Activated T-helper 1 cell treated with anti-CD3 and anti-CD28 coated beads, Interleukin-12 subunit alpha, Interleukin-12 subunit beta, Interleukin-2, Interleukin-4 antibody, amounts not matched to agents 30 ng/mL and 10 ng/mL and 1 ng/mL, durations not matched to agents 14 hours and 24 hours and 36 hours (primary cell): ENCODE data around the gene UBASH3A. TPM values are rescaled to one million over a fixed set of nuclear protein-coding genes. Genes with fewer than 3 reads are reported as not detected.

ENCODE experiments used
- DNase-seq: peaks from one replicate; pipeline ENCODE4 v3.0.0; 2021; ENCODE audit warnings: low spot score
- H3K27ac Mint-ChIP-seq: one replicate; pipeline ENCODE4 v1.8.0; 2021; ENCODE audit warnings: mild to moderate bottlenecking, mixed read lengths
- H3K27me3 Mint-ChIP-seq: one replicate; pipeline ENCODE4 v1.8.0; 2022; ENCODE audit warnings: mild to moderate bottlenecking, moderate library complexity, mixed read lengths; ENCODE audit not compliant: insufficient read depth
- H3K36me3 Mint-ChIP-seq: one replicate; pipeline ENCODE4 v1.8.0; 2021; ENCODE audit warnings: low read depth, mixed read lengths
- H3K4me1 Mint-ChIP-seq: one replicate; pipeline ENCODE4 v1.8.0; 2021; ENCODE audit warnings: low read depth, mixed read lengths
- H3K4me3 Mint-ChIP-seq: one replicate; pipeline ENCODE4 v1.8.0; 2021; ENCODE audit warnings: mild to moderate bottlenecking, moderate library complexity, mixed read lengths
- H3K9me3 Mint-ChIP-seq: one replicate; pipeline ENCODE4 v1.8.0; 2021; ENCODE audit warnings: mixed read lengths
- intact Hi-C: fragments of 100-400 bp; cut with micrococcal nuclease; formaldehyde crosslinking; loops from one replicate; pipeline ENCODE4 v1.15.1; 2024
- total RNA-seq: library from RNA; stranded (reverse); gene quantifications from 2 replicates; pipeline ENCODE4 v1.2.3, GENCODE V29; 2022

UBASH3A gene
- total RNA-seq, 1 donor from 2014 or later = 70.8 TPM

DNA sequence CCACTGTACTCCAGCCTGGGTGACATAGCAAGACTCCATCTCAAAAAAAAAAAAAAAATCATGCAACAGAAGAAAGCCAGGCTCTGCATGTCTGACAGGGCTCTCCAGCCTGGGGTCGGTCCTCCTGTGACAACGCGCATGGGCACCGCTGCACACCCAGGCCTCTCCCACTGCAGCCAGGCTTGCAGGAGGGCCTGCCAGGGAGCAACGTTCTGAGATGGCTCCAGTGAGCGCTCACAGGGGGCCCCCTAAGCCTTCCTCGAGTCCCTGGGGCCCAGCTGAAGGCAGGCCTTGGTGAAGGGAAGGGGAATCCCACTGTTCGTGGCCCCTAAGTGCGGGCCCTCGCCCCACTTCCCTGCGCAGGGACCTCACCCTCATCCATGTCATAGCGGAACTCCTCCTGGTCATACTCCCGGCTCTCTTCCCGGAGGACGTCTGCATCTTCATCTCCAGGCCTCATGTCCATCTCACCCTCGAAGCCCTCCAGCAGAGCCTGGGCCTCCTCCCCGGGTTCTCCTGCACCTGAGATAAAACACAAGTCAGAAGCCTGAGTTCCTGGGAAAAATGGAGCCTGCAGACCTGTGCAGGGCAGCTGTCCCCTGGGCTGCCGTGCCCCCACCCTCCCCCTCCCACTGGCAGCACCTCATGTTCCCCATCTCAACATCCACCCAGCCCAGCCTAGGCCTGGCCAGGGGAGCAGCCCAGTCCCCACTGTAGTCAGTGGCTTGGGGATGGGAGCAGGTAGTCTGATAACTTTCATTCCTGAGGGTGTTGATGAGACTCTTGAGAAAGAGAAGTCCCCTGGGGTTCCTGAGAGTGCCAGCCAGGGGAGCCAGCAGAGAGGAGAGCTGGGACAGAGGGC lies 72.1 kb downstream of the UBASH3A start:
- intact Hi-C loops = no loop called here
- H3K27ac Mint-ChIP-seq = no peak overlapping the region
- peaks cover 9% of the 10 kb centered on the region for H3K4me1 Mint-ChIP-seq
- no peaks in the 10 kb centered on the region for H3K9me3 Mint-ChIP-seq
- H3K4me3 Mint-ChIP-seq = no peak overlapping the region
- H3K27me3 Mint-ChIP-seq = peaks cover 7% of the 10 kb centered on the region
- DNase-seq = no peak
- no peaks in the 10 kb centered on the region for H3K36me3 Mint-ChIP-seq

GRCh38 chr21:42476388-42477331 lies 73.0 kb downstream of the UBASH3A start:
- peaks cover 9% of the 10 kb centered on the region for H3K4me1 Mint-ChIP-seq
- H3K36me3 Mint-ChIP-seq = no peaks in the 10 kb centered on the region
- no peaks in the 10 kb centered on the region for H3K9me3 Mint-ChIP-seq
- H3K27ac Mint-ChIP-seq = no peak overlapping the region
- no peak overlapping the region for H3K4me3 Mint-ChIP-seq
- intact Hi-C loops = no loop called here
- H3K27me3 Mint-ChIP-seq = peaks cover 7% of the 10 kb centered on the region
- DNase-seq = no peak

- Mint-ChIP-seq H3K36me3 (no peaks in the 10 kb centered on the region), H3K9me3 (no peaks in the 10 kb centered on the region), H3K27me3 (peaks cover 7% of the 10 kb centered on the region), H3K4me1 (peaks cover 9% of the 10 kb centered on the region), H3K27ac (no peak overlapping the region), H3K4me3 (no peak overlapping the region)
- DNase-seq = no peak
- intact Hi-C loops = no loop called here
These were observed 74.8 kb downstream of the UBASH3A start for GRCh38 chr21:42478504-42478903.

DNA sequence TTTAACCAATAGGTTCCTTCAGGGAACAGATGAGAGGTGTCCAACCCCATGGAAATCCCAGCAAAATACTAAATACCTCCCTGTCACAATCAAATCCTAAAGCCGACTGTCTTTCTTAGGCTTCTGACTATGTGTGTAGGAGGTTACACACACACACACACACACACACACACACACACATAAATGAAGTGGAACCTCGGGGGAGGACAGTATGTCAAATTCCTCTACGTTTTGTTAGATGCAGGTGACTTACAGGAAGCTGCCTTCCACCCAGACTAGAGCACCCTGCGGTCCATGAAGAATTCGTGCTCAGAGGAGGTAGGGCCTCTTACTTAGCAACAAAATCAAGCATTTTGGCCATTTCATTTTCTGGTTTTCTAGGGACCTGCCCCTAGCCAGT lies 75.9 kb downstream of the UBASH3A start:
- intact Hi-C loops = no loop called here
- Mint-ChIP-seq H3K27me3 (peaks cover 12% of the 10 kb centered on the region), H3K4me3 (no peak overlapping the region), H3K9me3 (no peaks in the 10 kb centered on the region), H3K36me3 (no peaks in the 10 kb centered on the region), H3K27ac (no peak overlapping the region), H3K4me1 (peaks cover 9% of the 10 kb centered on the region)
- DNase-seq = no peak

DNA sequence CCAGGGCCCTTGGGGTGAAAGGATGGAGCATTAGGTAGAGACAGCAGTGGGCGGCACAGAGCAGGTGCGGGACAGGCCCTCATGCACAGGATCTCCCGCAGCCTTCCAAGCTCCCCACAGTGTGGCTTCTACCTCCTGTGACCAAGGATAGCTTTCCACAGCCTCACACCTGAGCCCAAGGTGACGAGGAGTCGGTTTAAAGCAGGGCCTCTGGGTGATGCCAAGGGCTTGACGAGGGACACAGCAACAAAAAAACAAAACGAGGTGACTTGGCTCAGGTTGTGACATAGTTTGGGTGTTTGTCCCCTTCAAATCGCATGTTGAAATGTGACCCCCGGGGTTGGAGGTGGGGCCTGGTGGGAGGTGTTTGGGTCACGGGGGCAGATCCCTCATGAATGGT lies 77.0 kb downstream of the UBASH3A start:
- Mint-ChIP-seq H3K36me3 (no peaks in the 10 kb centered on the region), H3K27me3 (peaks cover 15% of the 10 kb centered on the region), H3K4me3 (no peak overlapping the region), H3K9me3 (no peaks in the 10 kb centered on the region), H3K4me1 (peaks cover 9% of the 10 kb centered on the region), H3K27ac (no peak overlapping the region)
- intact Hi-C loops = no loop called here
- DNase-seq = no peak

GRCh38 chr21:42481169-42481568 lies 77.5 kb downstream of the UBASH3A start:
- Mint-ChIP-seq H3K36me3 (no peaks in the 10 kb centered on the region), H3K9me3 (no peaks in the 10 kb centered on the region), H3K4me3 (no peak overlapping the region), H3K27ac (no peak overlapping the region), H3K4me1 (peaks cover 9% of the 10 kb centered on the region), H3K27me3 (peaks cover 15% of the 10 kb centered on the region)
- DNase-seq = no peak
- intact Hi-C loops = no loop called here

GRCh38 chr21:42484966-42485365 lies 81.3 kb downstream of the UBASH3A start:
- H3K4me3 Mint-ChIP-seq = no peak overlapping the region
- intact Hi-C loops = no loop called here
- DNase-seq = no peak
- H3K27me3 Mint-ChIP-seq = peaks cover 17% of the 10 kb centered on the region
- H3K36me3 Mint-ChIP-seq = peaks cover 4% of the 10 kb centered on the region
- H3K4me1 Mint-ChIP-seq = peaks cover 2% of the 10 kb centered on the region
- H3K27ac Mint-ChIP-seq = no peak overlapping the region
- H3K9me3 Mint-ChIP-seq = peaks cover 3% of the 10 kb centered on the region

DNA sequence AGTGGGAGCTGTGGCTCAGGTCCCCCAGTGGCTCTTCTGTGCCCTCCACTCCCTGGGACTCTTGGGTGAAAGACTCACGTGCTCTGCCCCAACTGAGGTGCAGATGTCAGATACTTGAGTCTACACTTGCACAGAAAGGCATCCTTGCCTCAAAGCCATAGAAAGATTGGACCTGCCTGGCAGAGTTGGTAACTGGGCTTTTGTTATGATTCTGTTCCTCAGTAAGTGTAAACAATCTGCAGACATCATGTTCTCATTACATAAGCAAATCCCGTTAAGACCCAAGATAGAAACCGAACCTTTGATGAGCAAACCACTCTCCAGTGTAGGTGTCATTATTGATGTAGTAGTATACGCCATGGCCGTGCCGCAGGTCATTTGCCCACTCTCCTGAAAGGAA lies 82.4 kb downstream of the UBASH3A start:
- DNase-seq = no peak
- no peak overlapping the region for H3K4me3 Mint-ChIP-seq
- no peak overlapping the region for H3K27ac Mint-ChIP-seq
- H3K4me1 Mint-ChIP-seq = no peaks in the 10 kb centered on the region
- peaks cover 16% of the 10 kb centered on the region for H3K27me3 Mint-ChIP-seq
- intact Hi-C loops = no loop called here
- peaks cover 3% of the 10 kb centered on the region for H3K9me3 Mint-ChIP-seq
- peaks cover 4% of the 10 kb centered on the region for H3K36me3 Mint-ChIP-seq

DNA sequence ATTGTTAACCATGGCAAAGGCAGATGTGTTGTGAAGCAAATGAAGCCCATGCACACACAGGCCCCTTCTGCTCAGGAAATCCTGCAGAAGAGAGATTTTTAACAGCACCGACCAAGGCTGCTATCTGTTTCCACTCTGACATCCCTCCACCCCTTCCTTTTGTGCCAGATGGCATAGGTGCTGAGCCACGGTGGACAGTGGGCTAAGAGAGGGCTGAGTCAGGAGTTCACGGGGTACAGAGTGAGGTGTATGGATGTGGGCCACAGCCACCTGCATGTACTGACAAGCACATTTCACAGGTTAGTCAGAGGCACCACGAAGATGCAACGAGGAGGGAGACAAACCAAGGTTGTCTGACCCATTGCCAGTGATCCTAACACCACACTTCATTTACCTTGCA lies 82.8 kb downstream of the UBASH3A start:
- no peak overlapping the region for H3K27ac Mint-ChIP-seq
- DNase-seq = no peak
- peaks cover 4% of the 10 kb centered on the region for H3K36me3 Mint-ChIP-seq
- no peaks in the 10 kb centered on the region for H3K4me1 Mint-ChIP-seq
- peaks cover 16% of the 10 kb centered on the region for H3K27me3 Mint-ChIP-seq
- H3K4me3 Mint-ChIP-seq = no peak overlapping the region
- intact Hi-C loops = no loop called here
- H3K9me3 Mint-ChIP-seq = peaks cover 3% of the 10 kb centered on the region

DNA sequence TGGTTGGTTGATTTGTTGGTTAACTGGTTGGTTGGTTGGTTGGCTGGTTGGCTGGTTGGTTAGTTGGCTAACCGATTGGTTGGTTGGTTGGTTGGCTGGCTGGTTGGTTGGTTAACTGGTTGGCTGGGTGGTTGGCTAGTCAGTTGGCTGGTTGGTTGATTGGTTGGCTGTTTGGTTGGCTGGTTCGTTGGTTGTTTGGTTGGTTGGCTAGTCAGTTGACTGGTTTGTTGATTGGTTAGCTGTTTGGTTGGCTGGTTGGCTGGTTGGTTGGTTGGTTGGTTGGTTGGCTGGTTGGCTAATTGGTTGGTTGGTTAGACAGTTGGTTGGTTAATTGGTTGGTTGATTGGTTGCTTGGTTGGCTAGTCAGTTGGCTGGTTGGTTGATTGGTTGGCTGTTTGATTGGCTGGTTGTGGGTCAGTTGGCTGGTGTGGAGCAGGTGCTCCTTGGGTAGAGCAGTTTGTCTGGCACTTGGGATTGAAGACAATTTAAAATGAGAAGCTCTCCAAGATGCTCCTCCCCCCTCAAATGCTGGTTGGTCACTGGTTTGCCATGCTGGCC lies 85.4 kb downstream of the UBASH3A start:
- Mint-ChIP-seq H3K27me3 (peaks cover 13% of the 10 kb centered on the region), H3K36me3 (peaks cover 4% of the 10 kb centered on the region), H3K27ac (no peak overlapping the region), H3K4me3 (no peak overlapping the region), H3K4me1 (peaks cover 12% of the 10 kb centered on the region), H3K9me3 (peaks cover 3% of the 10 kb centered on the region)
- intact Hi-C loops = no loop called here
- DNase-seq = no peak

DNA sequence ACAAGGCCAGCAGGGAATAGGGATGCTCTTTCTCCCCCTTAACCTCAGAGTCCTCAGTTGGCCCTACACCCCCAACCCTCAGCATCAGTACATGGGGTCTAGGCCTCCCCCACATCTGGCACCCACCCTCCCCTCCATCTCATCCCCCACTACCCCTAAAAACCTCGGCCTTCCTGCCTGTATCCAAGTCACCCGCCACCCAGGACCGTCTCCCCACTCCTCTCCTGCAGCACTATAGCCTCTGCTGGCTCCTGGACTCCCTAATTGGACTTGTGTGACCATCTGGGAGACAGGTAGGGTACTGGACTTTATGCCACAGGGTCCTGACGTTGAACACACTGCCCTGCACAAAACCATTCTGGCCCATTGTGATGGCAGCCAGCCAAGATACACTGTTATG lies 86.3 kb downstream of the UBASH3A start:
- peaks cover 3% of the 10 kb centered on the region for H3K9me3 Mint-ChIP-seq
- peaks cover 9% of the 10 kb centered on the region for H3K27me3 Mint-ChIP-seq
- no peak overlapping the region for H3K27ac Mint-ChIP-seq
- H3K4me1 Mint-ChIP-seq = peaks cover 12% of the 10 kb centered on the region
- intact Hi-C loops = no loop called here
- no peak for DNase-seq
- H3K36me3 Mint-ChIP-seq = peaks cover 4% of the 10 kb centered on the region
- H3K4me3 Mint-ChIP-seq = no peak overlapping the region

DNA sequence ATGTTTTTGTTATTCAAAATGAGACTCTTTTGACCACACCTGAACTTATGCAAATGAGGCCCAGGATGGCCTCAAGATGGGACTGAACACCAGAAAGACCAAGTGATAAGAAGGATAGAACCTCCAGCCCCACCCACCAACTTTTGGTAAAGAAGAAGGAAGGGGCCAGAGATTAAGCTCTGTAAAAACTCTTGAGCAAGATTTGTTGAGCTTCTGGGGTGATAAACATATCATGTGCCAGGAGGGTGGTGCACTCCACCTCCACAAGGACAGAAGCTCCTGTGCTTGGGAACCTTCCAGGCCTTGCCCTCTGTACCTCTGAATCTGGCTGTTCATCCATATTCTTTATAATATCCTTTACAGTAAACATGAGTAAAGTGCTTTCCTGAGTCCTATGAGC lies 87.0 kb downstream of the UBASH3A start:
- peaks cover 11% of the 10 kb centered on the region for H3K27me3 Mint-ChIP-seq
- no peak for DNase-seq
- H3K4me3 Mint-ChIP-seq = no peak overlapping the region
- intact Hi-C loops = no loop called here
- no peak overlapping the region for H3K27ac Mint-ChIP-seq
- H3K9me3 Mint-ChIP-seq = peaks cover 3% of the 10 kb centered on the region
- peaks cover 14% of the 10 kb centered on the region for H3K4me1 Mint-ChIP-seq
- peaks cover 4% of the 10 kb centered on the region for H3K36me3 Mint-ChIP-seq

DNA sequence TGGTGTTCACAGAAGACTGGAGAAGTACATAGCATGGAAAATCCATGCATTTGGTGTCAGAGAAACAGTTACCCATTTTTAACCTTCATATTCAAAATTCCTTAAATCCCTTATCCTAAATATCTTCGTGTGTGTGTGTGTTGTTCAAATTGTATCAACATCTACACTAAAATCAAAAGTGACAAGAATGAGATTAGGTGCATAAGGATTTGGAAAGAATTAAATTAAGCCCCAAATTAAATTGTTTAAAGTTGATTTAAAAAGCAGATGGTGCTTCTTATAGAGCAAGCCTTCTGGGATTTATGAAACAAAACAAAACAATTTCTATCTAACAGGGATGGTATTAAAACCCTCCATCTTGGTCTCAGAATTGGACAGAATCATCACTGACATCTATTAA lies 87.6 kb downstream of the UBASH3A start:
- H3K9me3 Mint-ChIP-seq = peaks cover 3% of the 10 kb centered on the region
- peaks cover 4% of the 10 kb centered on the region for H3K36me3 Mint-ChIP-seq
- intact Hi-C loops = no loop called here
- H3K4me3 Mint-ChIP-seq = no peak overlapping the region
- no peak for DNase-seq
- peaks cover 14% of the 10 kb centered on the region for H3K27me3 Mint-ChIP-seq
- no peak overlapping the region for H3K27ac Mint-ChIP-seq
- H3K4me1 Mint-ChIP-seq = peaks cover 19% of the 10 kb centered on the region
